CD14-positive monocyte (primary cell): ENCODE data around the gene RTP5. TPM values are rescaled to one million over a fixed set of nuclear protein-coding genes. Genes with fewer than 3 reads are reported as not detected.

Experiments used
- DNase-seq, 3 donors: peaks; one replicate each; pipeline ENCODE4 v3.0.0-alpha.2; 2011 to 2022
- H2AFZ ChIP-seq: 2 replicates; pipeline ENCODE4 v1.6.0; 2012; ENCODE audit warnings: mild to moderate bottlenecking, low read depth, low read length, inconsistent platforms; ENCODE audit not compliant: insufficient read depth, poor library complexity, severe bottlenecking
- H3K27ac ChIP-seq, 2 donors: 1 replicate in 1 of 2; 2 replicates in 1 of 2; pipeline ENCODE4 v1.5.1; 2012 to 2013; ENCODE audit warnings: low read length in 2 of 2, control low read depth in 1 of 2, inconsistent platforms in 1 of 2, low read depth in 1 of 2, mild to moderate bottlenecking in 1 of 2
- H3K27me3 ChIP-seq, 2 donors: one replicate each; pipeline versions ENCODE4 v1.6.0 to v1.6.1; 2011 to 2013; ENCODE audit warnings: low read length in 2 of 2; ENCODE audit not compliant: control insufficient read depth in 2 of 2, insufficient read depth in 2 of 2
- H3K36me3 ChIP-seq, 2 donors: replicated peaks in 1 of 2; 1 replicate in 1 of 2; 2 replicates in 1 of 2; pipeline versions ENCODE4 v1.5.1 to v1.6.1; 2012 to 2013; ENCODE audit warnings: low read length in 2 of 2, control low read depth in 1 of 2, inconsistent platforms in 1 of 2, mild to moderate bottlenecking in 1 of 2; ENCODE audit not compliant: insufficient read depth in 2 of 2, control insufficient read depth in 1 of 2
- H3K4me1 ChIP-seq, 2 donors: 1 replicate in 1 of 2; 2 replicates in 1 of 2; pipeline versions ENCODE4 v1.5.1 to v1.6.1; 2012 to 2013; ENCODE audit warnings: low read length in 2 of 2, control low read depth in 1 of 2, inconsistent platforms in 1 of 2, mild to moderate bottlenecking in 1 of 2, moderate library complexity in 1 of 2; ENCODE audit not compliant: insufficient read depth in 2 of 2, control insufficient read depth in 1 of 2
- H3K4me2 ChIP-seq: replicated peaks from 2 replicates; pipeline ENCODE3; 2012; ENCODE audit warnings: low read length, moderate library complexity, mild to moderate bottlenecking; ENCODE audit not compliant: poor library complexity, severe bottlenecking; ENCODE audit errors: extremely low read depth
- H3K4me3 ChIP-seq, 3 experiments: fragments of 200-600 bp in 1 of 3; sonication (generic) in 1 of 3; replicated peaks in 1 of 3; 1 replicate in 2 of 3; 2 replicates in 1 of 3; pipeline ENCODE4 v1.5.1; 2011 to 2013; ENCODE audit warnings: low read length in 3 of 3, mild to moderate bottlenecking in 3 of 3, control low read depth in 2 of 3, low read depth in 2 of 3, inconsistent platforms in 1 of 3, moderate library complexity in 1 of 3
- H3K79me2 ChIP-seq: 2 replicates; pipeline ENCODE4 v1.6.0; 2012; ENCODE audit warnings: mild to moderate bottlenecking, control low read depth, inconsistent platforms, low read length, moderate library complexity; ENCODE audit not compliant: insufficient read depth
- H3K9ac ChIP-seq: 2 replicates; pipeline ENCODE4 v1.6.0; 2017; ENCODE audit warnings: low read length, mild to moderate bottlenecking; ENCODE audit not compliant: insufficient read depth, poor library complexity, severe bottlenecking
- H3K9me3 ChIP-seq, 2 donors: replicated peaks in 1 of 2; 1 replicate in 1 of 2; 2 replicates in 1 of 2; pipeline versions ENCODE4 v1.5.1 to v1.6.1; 2012 to 2013; ENCODE audit warnings: low read length in 2 of 2, control low read depth in 1 of 2; ENCODE audit not compliant: control insufficient read depth in 1 of 2, insufficient read depth in 1 of 2
- H4K20me1 ChIP-seq: 2 replicates; pipeline ENCODE4 v1.6.0; 2012; ENCODE audit warnings: mild to moderate bottlenecking, low read length, control low read depth, moderate library complexity; ENCODE audit not compliant: insufficient read depth
- H3K27ac Mint-ChIP-seq, 7 donors: one replicate each; pipeline ENCODE4 v1.8.0; 2020; ENCODE audit warnings: mild to moderate bottlenecking in 7 of 7, mixed read lengths in 7 of 7, moderate library complexity in 6 of 7, inconsistent platforms in 2 of 7
- H3K27me3 Mint-ChIP-seq, 3 donors: one replicate each; pipeline ENCODE4 v1.8.0; 2021 to 2022; ENCODE audit warnings: low read depth in 3 of 3, mild to moderate bottlenecking in 3 of 3, mixed read lengths in 3 of 3, moderate library complexity in 3 of 3, inconsistent platforms in 1 of 3
- H3K36me3 Mint-ChIP-seq, 2 donors: one replicate each; pipeline ENCODE4 v1.8.0; 2020; ENCODE audit warnings: mixed read lengths in 2 of 2, inconsistent platforms in 1 of 2, mild to moderate bottlenecking in 1 of 2
- H3K4me1 Mint-ChIP-seq: one replicate; pipeline ENCODE4 v1.8.0; 2020; ENCODE audit warnings: mild to moderate bottlenecking, mixed read lengths
- H3K4me3 Mint-ChIP-seq, 2 donors: one replicate each; pipeline ENCODE4 v1.8.0; 2020; ENCODE audit warnings: mild to moderate bottlenecking in 2 of 2, mixed read lengths in 2 of 2, moderate library complexity in 1 of 2
- H3K9me3 Mint-ChIP-seq, 7 donors: one replicate each; pipeline ENCODE4 v1.8.0; 2020 to 2022; ENCODE audit warnings: mixed read lengths in 7 of 7, mild to moderate bottlenecking in 6 of 7, moderate library complexity in 6 of 7, inconsistent platforms in 2 of 7
- WGBS: methylation state at CpG from one replicate; pipeline ENCODE4 v1.1.5; 2013; ENCODE audit warnings: missing lambda C conversion rate; ENCODE audit not compliant: insufficient coverage; 5-methylcytosine and 5-hydroxymethylcytosine counted together
- intact Hi-C, 2 donors: fragments of 100-400 bp; cut with micrococcal nuclease; formaldehyde crosslinking; loops; one replicate each; pipeline versions ENCODE4 v1.15.0 to v1.15.1; 2023
- polyA plus RNA-seq, 3 donors: library from polyadenylated mRNA; depleted of rRNA in 1 of 3; unstranded in 2 of 3; stranded (reverse) in 1 of 3; fragments of 300-500 nt in 2 of 3; fragments of >200 nt in 1 of 3; fragmentation: Illumina TruSeq in 2 of 3; gene quantifications; 1 replicate in 2 of 3; 2 replicates in 1 of 3; pipeline ENCODE4 v1.2.3, GENCODE V29; 2012 to 2021
- TF ChIP-seq, protein P1 (sequence below): fragments of 200-600 bp; IDR thresholded peaks from one replicate; pipeline ENCODE4 v1.8.0; 2022; ENCODE audit warnings: antibody characterized with exemption, mild to moderate bottlenecking

The RTP5 gene
- polyA plus RNA-seq, 3 donors = 0.03 TPM; not detected in 2

DNA sequence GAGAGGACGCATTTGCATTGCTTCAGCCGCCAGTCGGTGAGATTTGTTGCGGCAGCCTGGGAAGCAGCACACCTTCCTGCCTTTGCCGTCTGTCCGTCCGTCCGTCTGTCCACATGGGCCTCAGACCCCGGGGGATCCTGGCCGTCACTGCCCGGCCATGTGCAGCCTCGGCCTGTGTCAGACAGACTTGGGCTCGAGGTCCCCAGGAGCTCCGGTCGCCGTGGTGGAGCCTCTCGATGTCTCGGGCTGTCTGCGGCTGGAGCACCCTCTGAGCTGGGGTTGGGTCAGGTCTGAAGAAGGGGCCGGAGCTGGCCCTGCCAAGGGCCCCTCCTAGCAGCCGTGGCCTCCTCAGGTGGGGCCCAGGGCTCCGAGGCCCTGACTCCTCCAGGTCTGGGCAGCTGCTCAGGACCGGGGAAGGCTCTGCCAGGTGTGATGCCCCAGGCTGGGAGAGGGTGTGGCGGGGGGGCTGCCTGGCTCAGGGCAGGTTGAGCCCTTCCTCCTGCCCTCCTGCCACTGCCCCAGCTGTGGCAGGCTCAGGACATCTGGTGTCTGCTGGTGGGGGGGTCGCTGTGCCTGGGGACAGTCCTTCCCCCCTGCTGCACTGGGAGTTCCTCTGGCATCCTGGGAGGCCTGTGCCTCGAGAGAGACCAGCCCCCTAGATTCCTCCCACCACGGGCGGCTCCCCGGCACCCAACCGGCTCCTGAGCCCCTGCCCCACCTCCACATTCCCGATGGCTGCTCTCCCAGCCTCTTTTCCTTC lies 48.7 kb upstream of the RTP5 start:
- Histone ChIP-seq H3K4me3 (no peak overlapping the region), H3K36me3 (no peaks in the 10 kb centered on the region), H3K27ac (no peak overlapping the region), H4K20me1 (no peaks in the 10 kb centered on the region), H2AFZ (no peak overlapping the region), H3K9me3 (no peaks in the 10 kb centered on the region), H3K27me3 (no peaks in the 10 kb centered on the region), H3K4me1 (peaks cover 13 to 18% of the 10 kb centered on the region in 2 donors), H3K9ac (no peak overlapping the region), H3K79me2 (no peaks in the 10 kb centered on the region), H3K4me2 (no peak overlapping the region)
- TF ChIP-seq, protein P1, sequence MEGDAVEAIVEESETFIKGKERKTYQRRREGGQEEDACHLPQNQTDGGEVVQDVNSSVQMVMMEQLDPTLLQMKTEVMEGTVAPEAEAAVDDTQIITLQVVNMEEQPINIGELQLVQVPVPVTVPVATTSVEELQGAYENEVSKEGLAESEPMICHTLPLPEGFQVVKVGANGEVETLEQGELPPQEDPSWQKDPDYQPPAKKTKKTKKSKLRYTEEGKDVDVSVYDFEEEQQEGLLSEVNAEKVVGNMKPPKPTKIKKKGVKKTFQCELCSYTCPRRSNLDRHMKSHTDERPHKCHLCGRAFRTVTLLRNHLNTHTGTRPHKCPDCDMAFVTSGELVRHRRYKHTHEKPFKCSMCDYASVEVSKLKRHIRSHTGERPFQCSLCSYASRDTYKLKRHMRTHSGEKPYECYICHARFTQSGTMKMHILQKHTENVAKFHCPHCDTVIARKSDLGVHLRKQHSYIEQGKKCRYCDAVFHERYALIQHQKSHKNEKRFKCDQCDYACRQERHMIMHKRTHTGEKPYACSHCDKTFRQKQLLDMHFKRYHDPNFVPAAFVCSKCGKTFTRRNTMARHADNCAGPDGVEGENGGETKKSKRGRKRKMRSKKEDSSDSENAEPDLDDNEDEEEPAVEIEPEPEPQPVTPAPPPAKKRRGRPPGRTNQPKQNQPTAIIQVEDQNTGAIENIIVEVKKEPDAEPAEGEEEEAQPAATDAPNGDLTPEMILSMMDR = no peak
- WGBS = 90% methylated on average over 28 of the region's 31 CpGs
- no peak for DNase-seq
- no peaks in the 10 kb centered on the region for H3K36me3 Mint-ChIP-seq
- H3K4me3 Mint-ChIP-seq = no peak overlapping the region
- H3K4me1 Mint-ChIP-seq = peaks cover 18% of the 10 kb centered on the region
- no peak overlapping the region for H3K27ac Mint-ChIP-seq
- intact Hi-C loops = no loop called here
- peaks cover 7 to 14% (median 12%) of the 10 kb centered on the region in 7 donors for H3K9me3 Mint-ChIP-seq
- peaks cover 7 to 12% (median 11%) of the 10 kb centered on the region in 3 donors for H3K27me3 Mint-ChIP-seq

DNA sequence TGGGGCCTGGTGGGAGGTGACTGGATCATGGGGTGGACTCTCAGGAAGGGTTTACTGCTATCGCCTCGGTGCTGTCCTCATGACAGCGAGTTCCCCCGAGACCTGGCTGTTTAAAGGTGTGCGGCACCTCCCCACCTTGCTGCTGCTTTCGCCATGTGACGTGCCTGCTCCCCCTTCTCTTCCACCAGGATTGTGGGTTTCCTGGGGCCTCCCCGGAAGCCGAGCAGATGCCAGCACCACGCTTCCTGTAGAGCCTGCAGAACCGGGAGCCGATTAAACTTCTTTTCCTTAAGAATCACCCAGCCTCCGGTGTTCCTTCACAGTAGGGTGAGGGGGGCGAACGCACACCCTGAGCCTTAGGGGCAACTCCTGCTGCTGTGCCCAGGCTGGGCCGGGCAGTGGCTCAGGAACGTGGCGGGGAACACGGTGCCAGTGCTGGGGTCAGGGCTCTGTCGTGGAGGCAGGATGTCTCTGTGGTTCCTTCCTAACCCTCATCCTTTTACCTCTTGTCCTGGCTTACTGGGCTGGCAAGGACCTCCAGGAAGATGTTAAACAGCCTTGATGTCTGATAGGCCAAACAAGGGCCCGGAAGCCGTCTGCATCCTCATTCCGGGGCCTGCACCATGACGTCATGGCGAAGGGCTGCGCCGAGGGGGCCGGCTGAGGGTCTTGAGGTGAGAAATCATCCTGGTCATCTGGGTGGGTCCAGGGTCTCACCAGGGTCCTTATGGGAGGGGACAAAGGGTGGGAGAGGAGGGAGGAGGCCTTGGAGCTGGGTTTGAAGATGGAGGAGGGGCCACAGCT lies 47.9 kb upstream of the RTP5 start:
- H3K9me3 Mint-ChIP-seq = peaks cover 13 to 22% (median 19%) of the 10 kb centered on the region in 7 donors
- peaks cover 7 to 15% (median 12%) of the 10 kb centered on the region in 3 donors for H3K27me3 Mint-ChIP-seq
- no peak for DNase-seq
- Histone ChIP-seq H3K4me2 (no peak overlapping the region), H3K27me3 (no peaks in the 10 kb centered on the region), H3K4me3 (no peak overlapping the region), H4K20me1 (no peaks in the 10 kb centered on the region), H2AFZ (peak overlapping the region; percentile 46), H3K4me1 (peaks cover 13 to 18% of the 10 kb centered on the region in 2 donors), H3K79me2 (no peaks in the 10 kb centered on the region), H3K9ac (no peak overlapping the region), H3K9me3 (peaks cover 2 to 5% of the 10 kb centered on the region in 2 donors), H3K36me3 (no peaks in the 10 kb centered on the region), H3K27ac (no peak overlapping the region)
- H3K27ac Mint-ChIP-seq = peak overlapping the region in 1 of 7 donors; percentile 55
- 57% methylated on average over 20 of the region's 28 CpGs for WGBS
- peaks cover 18% of the 10 kb centered on the region for H3K4me1 Mint-ChIP-seq
- no peaks in the 10 kb centered on the region for H3K36me3 Mint-ChIP-seq
- H3K4me3 Mint-ChIP-seq = no peak overlapping the region
- TF ChIP-seq, protein P1 = no peak
- intact Hi-C loops = no loop called here
